ENCODE data around the gene ANAPC15. TPM values are rescaled to one million over a fixed set of nuclear protein-coding genes. Genes with fewer than 3 reads are reported as not detected.

ANAPC15 gene
- total and polyA plus RNA-seq, 9 of the 15 experiments (the other 6 are each of a cell fraction or from before 2014, with no cell fraction given): 53.0 to 254 (median 75.7) TPM

GRCh38 chr11:72091292-72091691 is 21.2 kb downstream of the ANAPC15 start (continued):
- TF ChIP-seq YY1 (IDR thresholded peaks at IDR 0.05; ENCODE audit: borderline replicate concordance in 1 of 3, control insufficient read depth in 1 of 3, extremely low read depth in 1 of 3, insufficient read depth in 3 of 3, insufficient read length in 1 of 3, insufficient replicate concordance in 2 of 3, low read depth in 1 of 3, low read length in 2 of 3) (peak in 1 of 3 experiments; percentile 18), ARID3A (IDR thresholded peaks at IDR 0.05; ENCODE audit: borderline replicate concordance, low read depth, low read length) (no peak), SMARCB1 (IDR thresholded peaks at IDR 0.05; ENCODE audit: insufficient read length, low read depth) (no peak), TEAD4 (IDR thresholded peaks at IDR 0.05; ENCODE audit: low read length) (no peak), TEAD4 (CRISPR knock-in tag; IDR thresholded peaks at IDR 0.05; ENCODE audit: borderline replicate concordance) (no peak), THRB (CRISPR knock-in tag; conservative IDR thresholded peaks at IDR 0.05) (no peak), KDM5B (IDR thresholded peaks at IDR 0.05; ENCODE audit: insufficient replicate concordance, low read depth, low read length) (no peak), POLR2AphosphoS5 (IDR thresholded peaks at IDR 0.05; ENCODE audit: control insufficient read depth, insufficient read depth, low read depth, low read length) (peak; percentile 38; the same call in 1 of the 2 replicates), ZFX (CRISPR knock-in tag; IDR thresholded peaks at IDR 0.05) (no peak), ZNF584 (CRISPR knock-in tag; IDR thresholded peaks at IDR 0.05; ENCODE audit: low read depth) (no peak), RHOXF2B (CRISPR knock-in tag; conservative IDR thresholded peaks at IDR 0.05) (no peak), ETV6 (IDR thresholded peaks at IDR 0.05; ENCODE audit: borderline replicate concordance in 1 of 2, low read depth in 2 of 2, low read length in 1 of 2) (peak; percentile 57 to 79; a peak in 3 of 4 replicates), ETV6 (CRISPR knock-in tag; IDR thresholded peaks at IDR 0.05; ENCODE audit: borderline replicate concordance) (no peak), GABPA (tag; conservative IDR thresholded peaks at IDR 0.05; ENCODE audit: low read depth) (peak; percentile 34; the same call in 1 of the 2 replicates), PTBP1 (IDR thresholded peaks at IDR 0.05; ENCODE audit: low read depth, low read length) (no peak), NR2C1 (IDR thresholded peaks at IDR 0.05) (peak; percentile 75), NR2C1 (tag; IDR thresholded peaks at IDR 0.05) (peak; percentile 85), PHB (CRISPR knock-in tag; IDR thresholded peaks at IDR 0.05) (no peak), PML (IDR thresholded peaks at IDR 0.05; ENCODE audit: low read length) (no peak), ZNF431 (CRISPR knock-in tag; IDR thresholded peaks at IDR 0.05) (no peak), MLLT1 (IDR thresholded peaks at IDR 0.05) (peak in 1 of 2 experiments; percentile 79; a peak in 2 of 4 replicates), SIRT6 (IDR thresholded peaks at IDR 0.05; ENCODE audit: low read depth, low read length) (no peak), ZNF639 (CRISPR knock-in tag; conservative IDR thresholded peaks at IDR 0.05 in 1 of 2, IDR thresholded peaks at IDR 0.05 in 1 of 2) (no peak)
